Neural cell (in vitro differentiated cells): ENCODE data around the gene EPHA4.

Source experiments
- CTCF ChIP-seq: fragments of 450-650 bp; IDR thresholded peaks from 2 replicates; pipeline ENCODE4 v1.5.1; 2014; ENCODE audit warnings: antibody characterized with exemption, mild to moderate bottlenecking, moderate library complexity; ENCODE audit not compliant: poor library complexity, severe bottlenecking
- EP300 ChIP-seq: fragments of 450-650 bp; conservative IDR thresholded peaks from 2 replicates; pipeline ENCODE4 v1.6.1; 2014; ENCODE audit warnings: antibody characterized with exemption, mild to moderate bottlenecking, moderate library complexity; ENCODE audit not compliant: poor library complexity, severe bottlenecking
- MXI1 ChIP-seq: fragments of 450-650 bp; conservative IDR thresholded peaks from 2 replicates; pipeline ENCODE4 v1.6.1; 2014; ENCODE audit warnings: antibody characterized with exemption, mild to moderate bottlenecking; ENCODE audit not compliant: poor library complexity, severe bottlenecking
- POLR2AphosphoS5 ChIP-seq: IDR thresholded peaks from 2 replicates; pipeline ENCODE4 v1.6.1; 2012
- REST ChIP-seq: IDR thresholded peaks from 2 replicates; pipeline ENCODE4 v1.6.1; 2012; ENCODE audit warnings: borderline replicate concordance

- TF ChIP-seq CTCF: no peak
- TF ChIP-seq REST: no peak
- no peak for TF ChIP-seq EP300
- no peak for TF ChIP-seq POLR2AphosphoS5
- TF ChIP-seq MXI1: no peak
Measured at GRCh38 chr2:221590861-221591365, 18.8 kb upstream of the EPHA4 start.
